Type B pancreatic cell (in vitro differentiated cells): Measurements from ENCODE around the gene OR51V1. TPM values are rescaled to one million over a fixed set of nuclear protein-coding genes. Genes with fewer than 3 reads are reported as not detected.

ENCODE experiments used
- DNase-seq: peaks from one replicate; pipeline ENCODE4 v3.0.0; 2021; ENCODE audit warnings: mixed read lengths; ENCODE audit not compliant: unreplicated experiment; ENCODE audit errors: extremely low spot score
- H3K27ac Mint-ChIP-seq: 2 replicates; pipeline ENCODE4 v1.8.0; 2021; ENCODE audit warnings: mild to moderate bottlenecking, mixed read lengths
- H3K27me3 Mint-ChIP-seq: 2 replicates; pipeline ENCODE4 v1.8.0; 2021; ENCODE audit warnings: mixed read lengths
- H3K36me3 Mint-ChIP-seq: 2 replicates; pipeline ENCODE4 v1.8.0; 2021; ENCODE audit warnings: mixed read lengths
- H3K4me1 Mint-ChIP-seq: one replicate; pipeline ENCODE4 v1.8.0; 2021; ENCODE audit warnings: mixed read lengths; ENCODE audit not compliant: unreplicated experiment
- H3K4me3 Mint-ChIP-seq: 2 replicates; pipeline ENCODE4 v1.8.0; 2021; ENCODE audit warnings: mild to moderate bottlenecking, mixed read lengths
- H3K9me3 Mint-ChIP-seq: 2 replicates; pipeline ENCODE4 v1.8.0; 2021; ENCODE audit warnings: mixed read lengths
- total RNA-seq: library from RNA; stranded (reverse); gene quantifications from 2 replicates; pipeline ENCODE4 v1.2.1, GENCODE V29; 2021; ENCODE audit warnings: low replicate concordance
- TF ChIP-seq, protein P1 (sequence below): fragments of 200-600 bp; sonication (generic); conservative IDR thresholded peaks from 2 replicates; pipeline ENCODE4 v1.5.0; 2021; ENCODE audit warnings: antibody characterized with exemption, mild to moderate bottlenecking

The OR51V1 gene
- total RNA-seq, 1 donor from 2014 or later: not detected

DNA sequence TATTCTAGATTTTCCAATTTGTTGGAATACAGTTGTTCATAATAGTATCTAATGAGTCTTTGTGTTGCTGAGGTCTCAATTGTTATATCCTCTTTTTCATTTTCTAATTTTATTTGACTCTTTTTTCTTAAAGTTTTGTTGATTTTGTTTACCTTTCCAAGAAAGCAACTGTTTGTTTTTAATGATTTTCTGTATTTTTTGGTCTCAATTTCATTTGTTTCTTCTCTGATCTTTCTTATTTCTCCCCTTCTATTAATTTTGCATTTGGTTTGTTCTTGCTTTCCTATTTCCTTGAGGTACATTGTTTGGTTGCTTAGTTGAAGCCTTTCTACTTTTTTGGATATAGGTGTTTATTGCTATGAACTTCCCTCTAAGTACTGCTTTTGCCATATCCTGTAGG, 40.7 kb downstream of the OR51V1 start:
- no peaks in the 10 kb centered on the region for H3K4me1 Mint-ChIP-seq
- H3K9me3 Mint-ChIP-seq: no peaks in the 10 kb centered on the region
- TF ChIP-seq, protein P1, sequence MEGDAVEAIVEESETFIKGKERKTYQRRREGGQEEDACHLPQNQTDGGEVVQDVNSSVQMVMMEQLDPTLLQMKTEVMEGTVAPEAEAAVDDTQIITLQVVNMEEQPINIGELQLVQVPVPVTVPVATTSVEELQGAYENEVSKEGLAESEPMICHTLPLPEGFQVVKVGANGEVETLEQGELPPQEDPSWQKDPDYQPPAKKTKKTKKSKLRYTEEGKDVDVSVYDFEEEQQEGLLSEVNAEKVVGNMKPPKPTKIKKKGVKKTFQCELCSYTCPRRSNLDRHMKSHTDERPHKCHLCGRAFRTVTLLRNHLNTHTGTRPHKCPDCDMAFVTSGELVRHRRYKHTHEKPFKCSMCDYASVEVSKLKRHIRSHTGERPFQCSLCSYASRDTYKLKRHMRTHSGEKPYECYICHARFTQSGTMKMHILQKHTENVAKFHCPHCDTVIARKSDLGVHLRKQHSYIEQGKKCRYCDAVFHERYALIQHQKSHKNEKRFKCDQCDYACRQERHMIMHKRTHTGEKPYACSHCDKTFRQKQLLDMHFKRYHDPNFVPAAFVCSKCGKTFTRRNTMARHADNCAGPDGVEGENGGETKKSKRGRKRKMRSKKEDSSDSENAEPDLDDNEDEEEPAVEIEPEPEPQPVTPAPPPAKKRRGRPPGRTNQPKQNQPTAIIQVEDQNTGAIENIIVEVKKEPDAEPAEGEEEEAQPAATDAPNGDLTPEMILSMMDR: no peak
- DNase-seq: no peak
- no peaks in the 10 kb centered on the region for H3K36me3 Mint-ChIP-seq
- H3K27ac Mint-ChIP-seq: no peak overlapping the region
- peaks cover 3% of the 10 kb centered on the region for H3K27me3 Mint-ChIP-seq
- H3K4me3 Mint-ChIP-seq: no peak overlapping the region

DNA sequence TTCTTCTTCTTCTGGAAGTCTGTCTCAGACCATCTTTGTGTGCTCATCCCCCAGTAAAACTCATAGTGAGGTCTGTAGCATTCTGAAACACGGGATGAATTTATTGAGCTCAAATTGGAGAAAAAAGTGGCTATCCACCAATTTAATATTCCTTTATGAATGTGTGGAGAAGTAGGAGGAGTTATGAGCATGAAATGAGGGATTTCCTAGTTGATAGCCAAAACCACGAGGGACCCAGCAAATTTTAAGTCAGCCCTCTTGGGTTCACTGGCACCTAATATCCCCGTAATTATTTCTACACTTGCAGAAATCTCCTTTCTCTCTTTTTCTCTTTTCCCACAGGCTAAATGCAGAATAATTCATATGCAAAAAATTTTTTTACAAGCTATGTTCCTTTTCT, 45.8 kb downstream of the OR51V1 start, which contains the start of gene OR52A1:
OR52A1 (minus strand) TSS at position 101 of the 400 bp plus-strand sequence. CDS start 2,388 bp downstream, outside the sequence.
- H3K4me1 Mint-ChIP-seq: no peaks in the 10 kb centered on the region
- H3K4me3 Mint-ChIP-seq: no peak within 1 kb of the TSS
- peaks cover 7% of the 10 kb centered on the region for H3K27me3 Mint-ChIP-seq
- DNase-seq: no peak
- TF ChIP-seq, protein P1: no peak
- H3K36me3 Mint-ChIP-seq: no peaks in the 10 kb centered on the region
- no peak within 1 kb of the TSS for H3K27ac Mint-ChIP-seq
- H3K9me3 Mint-ChIP-seq: no peaks in the 10 kb centered on the region

- TF ChIP-seq, protein P1: no peak
These were observed 46.7 kb downstream of the OR51V1 start for GRCh38 chr11:5153574-5154431.

GRCh38 chr11:5151713-5152153, 48.7 kb downstream of the OR51V1 start:
- peaks cover 7% of the 10 kb centered on the region for H3K27me3 Mint-ChIP-seq

More at GRCh38 chr11:5153574-5154431, 46.7 kb downstream of the OR51V1 start:
- no peak for DNase-seq
- no peaks in the 10 kb centered on the region for H3K4me1 Mint-ChIP-seq
- H3K4me3 Mint-ChIP-seq: no peak overlapping the region
- no peak overlapping the region for H3K27ac Mint-ChIP-seq
- no peaks in the 10 kb centered on the region for H3K36me3 Mint-ChIP-seq
- peaks cover 7% of the 10 kb centered on the region for H3K27me3 Mint-ChIP-seq
- no peaks in the 10 kb centered on the region for H3K9me3 Mint-ChIP-seq

More at GRCh38 chr11:5151713-5152153, 48.7 kb downstream of the OR51V1 start:
- no peaks in the 10 kb centered on the region for H3K9me3 Mint-ChIP-seq
- H3K36me3 Mint-ChIP-seq: no peaks in the 10 kb centered on the region
- DNase-seq: no peak
- H3K27ac Mint-ChIP-seq: no peak overlapping the region
- H3K4me3 Mint-ChIP-seq: no peak overlapping the region
- TF ChIP-seq, protein P1: no peak
- H3K4me1 Mint-ChIP-seq: no peaks in the 10 kb centered on the region

Other genes with a start within 250 kb of the OR51V1 start
- gene OR51A2, start 245.0 kb downstream of the OR51V1 start, total RNA-seq: not detected in 2 replicates
- gene OR51L1, start 205.8 kb downstream of the OR51V1 start, total RNA-seq: not detected in 2 replicates
- not detected in 2 replicates for gene OR52J3, start 154.2 kb downstream of the OR51V1 start, total RNA-seq
- gene OR52E2, start 141.1 kb downstream of the OR51V1 start, total RNA-seq: not detected in 2 replicates
- gene OR52E1, start 131.1 kb downstream of the OR51V1 start, total RNA-seq: not detected in 2 replicates
- not detected in 2 replicates for gene OR52A5, start 62.3 kb downstream of the OR51V1 start, total RNA-seq
- not detected in 2 replicates for gene OR52A1, start 45.9 kb downstream of the OR51V1 start, total RNA-seq
- gene HBB, start 26.4 kb upstream of the OR51V1 start, total RNA-seq: not detected in 2 replicates
- 0.79 TPM in 1 of 2 replicates, not detected in the other for gene HBD, start 33.8 kb upstream of the OR51V1 start, total RNA-seq
- gene HBG1, start 49.2 kb upstream of the OR51V1 start, total RNA-seq: not detected in 2 replicates
- gene HBG2, start 54.1 kb upstream of the OR51V1 start, total RNA-seq: not detected in 2 replicates
- gene HBE1, start 69.3 kb upstream of the OR51V1 start, total RNA-seq: 1.3 TPM in 1 of 2 replicates, not detected in the other
- gene OR51B4, start 101.3 kb upstream of the OR51V1 start, total RNA-seq: not detected in 2 replicates
- gene OR51B2, start 123.6 kb upstream of the OR51V1 start, total RNA-seq: not detected in 2 replicates
- gene OR51B5, start 142.8 kb upstream of the OR51V1 start, total RNA-seq: not detected in 2 replicates
- gene OR51B6, start 150.8 kb upstream of the OR51V1 start, total RNA-seq: not detected in 2 replicates
- not detected in 2 replicates for gene OR51M1, start 183.1 kb upstream of the OR51V1 start, total RNA-seq
- gene OR51Q1, start 221.4 kb upstream of the OR51V1 start, total RNA-seq: not detected in 2 replicates
- not detected in 2 replicates for gene OR51I1, start 240.8 kb upstream of the OR51V1 start, total RNA-seq
- not detected in 2 replicates for gene OR51I2, start 248.6 kb upstream of the OR51V1 start, total RNA-seq